SK-N-SH (cell line): ENCODE measurements around the gene MAPK10. TPM values are rescaled to one million over a fixed set of nuclear protein-coding genes. Genes with fewer than 3 reads are reported as not detected.

Experiments
- CTCF ChIA-PET: fragments of 300-600, 350-600 bp; formaldehyde crosslinking; extraction: SDS; loops from one replicate; lab custom pipeline; 2021; lab: Yijun Ruan, JAX
- POLR2A ChIA-PET: fragments of 350-600 bp; sonication (Branson Sonifier 250); formaldehyde crosslinking; extraction: SDS; loops from one replicate; lab custom pipeline; 2020; ENCODE audit warnings: antibody characterized with exemption, inconsistent platforms; lab: Yijun Ruan, JAX
- DNase-seq: peaks from one replicate; pipeline ENCODE4 v3.0.0; 2012
- H2AFZ ChIP-seq: fragments of 200-600 bp; sonication (generic); 2 replicates; pipeline ENCODE4 v1.8.1; 2016; ENCODE audit warnings: antibody characterized with exemption, mild to moderate bottlenecking, low read depth
- H3F3A ChIP-seq: fragments of 200-600 bp; sonication (generic); replicated peaks from 2 replicates; pipeline ENCODE3; 2016; ENCODE audit warnings: antibody characterized with exemption, mild to moderate bottlenecking; ENCODE audit not compliant: insufficient read depth
- H3K27ac ChIP-seq, 2 experiments: fragments of 200-500 bp in 1 of 2; fragments of 200-600 bp in 1 of 2; sonication (Bioruptor generic) in 1 of 2; sonication (generic), shearing (Covaris generic) in 1 of 2; 2 replicates each; pipeline versions ENCODE4 v1.5.1 to v1.6.1; 2014 to 2016; ENCODE audit warnings: low read depth in 2 of 2, inconsistent platforms in 1 of 2, low read length in 1 of 2, mild to moderate bottlenecking in 1 of 2, mixed read lengths in 1 of 2
- H3K27me3 ChIP-seq: fragments of 200-600 bp; sonication (generic), shearing (Covaris generic); 2 replicates; pipeline ENCODE4 v1.6.1; 2016; ENCODE audit warnings: mixed run types; ENCODE audit not compliant: insufficient read depth
- H3K36me3 ChIP-seq, 2 experiments: fragments of 200-500 bp in 1 of 2; fragments of 200-600 bp in 1 of 2; sonication (Bioruptor generic) in 1 of 2; sonication (generic) in 1 of 2; replicated peaks in 1 of 2; 2 replicates each; pipeline versions ENCODE3 to v1.5.1; 2014 to 2016; ENCODE audit warnings: low read length in 1 of 2, mild to moderate bottlenecking in 1 of 2; ENCODE audit not compliant: insufficient read depth in 2 of 2, control insufficient read depth in 1 of 2
- H3K4me1 ChIP-seq, 2 experiments: fragments of 200-500 bp in 1 of 2; fragments of 200-600 bp in 1 of 2; sonication (Bioruptor generic) in 1 of 2; sonication (generic), shearing (Covaris generic) in 1 of 2; 2 replicates each; pipeline versions ENCODE4 v1.5.1 to v1.6.1; 2014 to 2016; ENCODE audit warnings: low read depth in 1 of 2, low read length in 1 of 2, mixed run types in 1 of 2; ENCODE audit not compliant: insufficient read depth in 2 of 2, control insufficient read depth in 1 of 2
- H3K4me2 ChIP-seq: fragments of 200-600 bp; sonication (generic), shearing (Covaris generic); 2 replicates; pipeline ENCODE4 v1.6.1; 2017; ENCODE audit warnings: mixed run types
- H3K4me3 ChIP-seq, 2 experiments: fragments of 200-500 bp in 1 of 2; fragments of 200-600 bp in 1 of 2; sonication (Bioruptor generic) in 1 of 2; sonication (generic), shearing (Covaris generic) in 1 of 2; 2 replicates each; pipeline versions ENCODE4 v1.5.1 to v1.8.1; 2014 to 2016; ENCODE audit warnings: low read depth in 2 of 2, inconsistent platforms in 1 of 2, low read length in 1 of 2, mild to moderate bottlenecking in 1 of 2, mixed read lengths in 1 of 2, moderate library complexity in 1 of 2
- H3K79me2 ChIP-seq: fragments of 200-600 bp; sonication (generic); 2 replicates; pipeline ENCODE4 v1.8.1; 2017; ENCODE audit warnings: mild to moderate bottlenecking; ENCODE audit not compliant: insufficient read depth
- H3K9ac ChIP-seq: fragments of 200-600 bp; sonication (generic); 2 replicates; pipeline ENCODE4 v1.6.1; 2017; ENCODE audit warnings: mixed run types
- H3K9me2 ChIP-seq: fragments of 200-600 bp; sonication (generic); 2 replicates; pipeline ENCODE4 v1.6.1; 2017; ENCODE audit warnings: mixed run types
- H3K9me3 ChIP-seq: fragments of 200-600 bp; sonication (generic); 2 replicates; pipeline ENCODE4 v1.6.1; 2017; ENCODE audit warnings: mixed run types, mild to moderate bottlenecking, moderate library complexity
- H4K20me1 ChIP-seq: fragments of 200-600 bp; sonication (generic); 2 replicates; pipeline ENCODE4 v1.6.1; 2017; ENCODE audit warnings: mild to moderate bottlenecking, mixed run types; ENCODE audit not compliant: insufficient read depth
- EP300 ChIP-seq, 2 experiments: IDR thresholded peaks; 2 replicates each; pipeline versions ENCODE4 v1.4.0 to v1.6.1; 2012; ENCODE audit warnings: borderline replicate concordance in 1 of 2, low read depth in 1 of 2, low read length in 1 of 2
- EZH2phosphoT487 ChIP-seq: fragments of 200-600 bp; sonication (generic); IDR thresholded peaks from 2 replicates; pipeline ENCODE4 v1.6.1; 2017; ENCODE audit warnings: low read depth, mixed run types, mild to moderate bottlenecking, antibody characterized with exemption, moderate library complexity, borderline replicate concordance
- FOXJ3 ChIP-seq: sonication (generic); formaldehyde crosslinking; IDR thresholded peaks from 2 replicates; pipeline ENCODE4 v1.5.1; 2020; ENCODE audit warnings: mild to moderate bottlenecking, missing genetic modification reagents
- FOXM1 ChIP-seq: IDR thresholded peaks from 2 replicates; pipeline ENCODE4 v1.4.0; 2012; ENCODE audit warnings: low read depth, mild to moderate bottlenecking
- GABPA ChIP-seq: IDR thresholded peaks from 2 replicates; pipeline ENCODE4 v1.4.0; 2012; ENCODE audit warnings: low read depth, mild to moderate bottlenecking
- GATA2 ChIP-seq: sonication (generic); formaldehyde crosslinking; IDR thresholded peaks from 2 replicates; pipeline ENCODE4 v1.5.0; 2020; ENCODE audit warnings: mild to moderate bottlenecking, missing genetic modification reagents
- NRF1 ChIP-seq: IDR thresholded peaks from 2 replicates; pipeline ENCODE4 v1.6.1; 2012; ENCODE audit warnings: low read depth, mild to moderate bottlenecking, low read length
- RFX5 ChIP-seq: IDR thresholded peaks from 2 replicates; pipeline ENCODE4 v1.6.1; 2012; ENCODE audit warnings: mild to moderate bottlenecking, improper control_type of control experiment, low read length
- SIN3A ChIP-seq: IDR thresholded peaks from 2 replicates; pipeline ENCODE4 v1.6.1; 2012; ENCODE audit warnings: low read depth, mild to moderate bottlenecking, low read length, moderate library complexity, borderline replicate concordance
- TAF1 ChIP-seq: IDR thresholded peaks from 2 replicates; pipeline ENCODE4 v1.6.1; 2012; ENCODE audit warnings: low read depth, mild to moderate bottlenecking, low read length, moderate library complexity, borderline replicate concordance
- TCF12 ChIP-seq: IDR thresholded peaks from 2 replicates; pipeline ENCODE4 v1.4.0; 2012
- YY1 ChIP-seq: IDR thresholded peaks from 2 replicates; pipeline ENCODE4 v1.4.0; 2012; ENCODE audit warnings: low read depth, mild to moderate bottlenecking
- WGBS: methylation state at CpG from one replicate; pipeline ENCODE4 v1.1.6; 2017; ENCODE audit warnings: low lambda C conversion rate; 5-methylcytosine and 5-hydroxymethylcytosine counted together
- polyA plus RNA-seq, 3 experiments: library from polyadenylated mRNA; depleted of rRNA; stranded (reverse); fragments of >200 nt; gene quantifications; 2 replicates each; pipeline ENCODE4 v1.2.3, GENCODE V29; 2012
- TF ChIP-seq, protein P1 (sequence below): fragments of 200-600 bp; sonication (generic); IDR thresholded peaks from 2 replicates; pipeline ENCODE4 v1.6.1; 2017; ENCODE audit warnings: antibody characterized with exemption, mild to moderate bottlenecking, moderate library complexity
- TF ChIP-seq, protein P2 (sequence below): IDR thresholded peaks from 2 replicates; pipeline ENCODE4 v1.6.1; 2012; ENCODE audit warnings: mild to moderate bottlenecking, low read depth, low read length, moderate library complexity

MAPK10 gene
- polyA plus RNA-seq, 1 of the 3 experiments (the other 2 are of a cell fraction): 8.1 TPM

DNA sequence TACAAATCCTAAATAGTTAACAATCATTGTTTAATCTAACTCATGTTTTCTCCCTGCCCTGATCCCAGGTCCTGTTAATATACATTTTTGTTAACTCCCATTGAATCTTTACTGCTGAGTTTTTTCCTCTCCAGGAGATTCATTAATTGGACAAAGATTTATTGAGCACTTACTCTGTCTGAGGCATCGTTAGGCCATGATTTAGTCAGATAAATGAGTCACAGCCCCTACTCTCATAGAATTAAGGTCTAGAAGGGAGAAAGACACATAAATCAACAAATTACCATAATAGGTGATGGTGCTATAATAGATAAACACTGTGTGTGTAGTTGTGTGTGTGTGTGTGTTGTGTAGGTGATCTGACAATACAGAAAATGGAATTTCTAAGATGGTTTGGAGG lies 112.5 kb downstream of the MAPK10 start:
- Histone ChIP-seq H3K4me3 (no peak overlapping the region), H3K4me2 (no peak overlapping the region), H3F3A (peaks cover 4% of the 10 kb centered on the region), H3K9ac (no peak overlapping the region), H2AFZ (no peak overlapping the region), H3K4me1 (no peaks in the 10 kb centered on the region), H4K20me1 (no peaks in the 10 kb centered on the region), H3K27me3 (no peaks in the 10 kb centered on the region), H3K9me2 (no peaks in the 10 kb centered on the region), H3K79me2 (no peaks in the 10 kb centered on the region), H3K9me3 (no peaks in the 10 kb centered on the region), H3K27ac (no peak overlapping the region), H3K36me3 (no peaks in the 10 kb centered on the region)
- DNase-seq: no peak
- POLR2A ChIA-PET: no interaction called here
- TF ChIP-seq EZH2phosphoT487: no peak
- TF ChIP-seq GATA2 (CRISPR knock-in tag): no peak
- WGBS: 3% methylated on average over 1 of the region's 1 CpG
- CTCF ChIA-PET: no interaction called here

DNA sequence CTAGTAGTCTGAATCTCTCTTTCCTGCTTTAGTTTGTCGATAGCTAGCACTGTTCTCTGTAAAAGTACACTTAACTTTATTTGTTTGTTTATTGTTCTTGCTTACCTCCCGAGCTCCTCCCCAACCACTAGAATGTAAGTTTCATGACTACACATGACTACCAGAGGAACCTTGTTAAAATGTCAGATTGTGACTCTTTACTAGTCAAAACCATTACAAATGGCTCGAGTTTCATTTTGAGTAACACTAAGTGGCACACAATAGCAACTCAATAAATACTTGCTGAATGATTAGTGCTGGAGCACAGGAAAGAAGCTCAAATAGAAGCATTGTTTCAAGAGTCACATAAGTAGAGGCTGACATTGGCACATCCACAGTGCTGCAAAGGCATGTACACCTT lies 116.1 kb downstream of the MAPK10 start:
- H2AFZ ChIP-seq: no peak overlapping the region
- no peak overlapping the region for H3K27ac ChIP-seq
- H3K9ac ChIP-seq: no peak overlapping the region
- H3K4me3 ChIP-seq: no peak overlapping the region
- no peaks in the 10 kb centered on the region for H4K20me1 ChIP-seq
- POLR2A ChIA-PET: no interaction called here
- H3K27me3 ChIP-seq: no peaks in the 10 kb centered on the region
- H3K36me3 ChIP-seq: no peaks in the 10 kb centered on the region
- no peak for TF ChIP-seq SIN3A
- no peak for TF ChIP-seq YY1
- TF ChIP-seq RFX5: no peak
- TF ChIP-seq FOXJ3: no peak
- TF ChIP-seq, all 33 proteins: peak for 0
- Histone ChIP-seq H3F3A (no peaks in the 10 kb centered on the region), H3K9me3 (no peaks in the 10 kb centered on the region), H3K4me1 (no peaks in the 10 kb centered on the region), H3K79me2 (no peaks in the 10 kb centered on the region), H3K4me2 (no peak overlapping the region), H3K9me2 (no peaks in the 10 kb centered on the region)
- CTCF ChIA-PET: no interaction called here
- DNase-seq: no peak
- WGBS: 76% methylated on average over 3 of the region's 3 CpGs

DNA sequence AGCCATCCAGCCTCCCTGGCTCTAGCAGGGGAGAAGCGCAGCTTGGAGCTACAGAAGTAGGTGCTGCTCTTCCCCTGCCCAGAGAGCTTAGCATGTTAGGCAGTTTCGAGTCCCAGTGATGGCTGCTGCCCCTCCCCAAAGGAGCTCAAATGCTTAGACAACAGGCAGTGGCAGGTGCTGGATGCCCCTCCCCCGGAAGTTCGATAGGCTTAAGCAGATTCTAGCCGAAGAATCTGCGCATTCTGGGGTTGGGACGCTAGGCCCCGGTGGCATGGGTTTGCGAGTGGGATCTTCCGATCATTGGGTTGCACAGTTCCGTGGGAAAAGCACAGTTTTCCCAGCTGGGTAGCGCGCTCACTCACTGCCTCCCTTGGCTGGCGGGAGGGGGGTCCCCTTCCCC lies 117.2 kb downstream of the MAPK10 start:
- Histone ChIP-seq H3K9ac (no peak overlapping the region), H3K27ac (no peak overlapping the region), H3K4me3 (no peak overlapping the region), H3K4me2 (no peak overlapping the region), H3K27me3 (no peaks in the 10 kb centered on the region), H3K36me3 (no peaks in the 10 kb centered on the region), H4K20me1 (no peaks in the 10 kb centered on the region), H3K79me2 (no peaks in the 10 kb centered on the region), H3F3A (no peaks in the 10 kb centered on the region), H3K4me1 (no peaks in the 10 kb centered on the region), H3K9me2 (no peaks in the 10 kb centered on the region), H2AFZ (no peak overlapping the region), H3K9me3 (no peaks in the 10 kb centered on the region)
- TF ChIP-seq, protein P1, sequence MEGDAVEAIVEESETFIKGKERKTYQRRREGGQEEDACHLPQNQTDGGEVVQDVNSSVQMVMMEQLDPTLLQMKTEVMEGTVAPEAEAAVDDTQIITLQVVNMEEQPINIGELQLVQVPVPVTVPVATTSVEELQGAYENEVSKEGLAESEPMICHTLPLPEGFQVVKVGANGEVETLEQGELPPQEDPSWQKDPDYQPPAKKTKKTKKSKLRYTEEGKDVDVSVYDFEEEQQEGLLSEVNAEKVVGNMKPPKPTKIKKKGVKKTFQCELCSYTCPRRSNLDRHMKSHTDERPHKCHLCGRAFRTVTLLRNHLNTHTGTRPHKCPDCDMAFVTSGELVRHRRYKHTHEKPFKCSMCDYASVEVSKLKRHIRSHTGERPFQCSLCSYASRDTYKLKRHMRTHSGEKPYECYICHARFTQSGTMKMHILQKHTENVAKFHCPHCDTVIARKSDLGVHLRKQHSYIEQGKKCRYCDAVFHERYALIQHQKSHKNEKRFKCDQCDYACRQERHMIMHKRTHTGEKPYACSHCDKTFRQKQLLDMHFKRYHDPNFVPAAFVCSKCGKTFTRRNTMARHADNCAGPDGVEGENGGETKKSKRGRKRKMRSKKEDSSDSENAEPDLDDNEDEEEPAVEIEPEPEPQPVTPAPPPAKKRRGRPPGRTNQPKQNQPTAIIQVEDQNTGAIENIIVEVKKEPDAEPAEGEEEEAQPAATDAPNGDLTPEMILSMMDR: no peak
- TF ChIP-seq, protein P2, sequence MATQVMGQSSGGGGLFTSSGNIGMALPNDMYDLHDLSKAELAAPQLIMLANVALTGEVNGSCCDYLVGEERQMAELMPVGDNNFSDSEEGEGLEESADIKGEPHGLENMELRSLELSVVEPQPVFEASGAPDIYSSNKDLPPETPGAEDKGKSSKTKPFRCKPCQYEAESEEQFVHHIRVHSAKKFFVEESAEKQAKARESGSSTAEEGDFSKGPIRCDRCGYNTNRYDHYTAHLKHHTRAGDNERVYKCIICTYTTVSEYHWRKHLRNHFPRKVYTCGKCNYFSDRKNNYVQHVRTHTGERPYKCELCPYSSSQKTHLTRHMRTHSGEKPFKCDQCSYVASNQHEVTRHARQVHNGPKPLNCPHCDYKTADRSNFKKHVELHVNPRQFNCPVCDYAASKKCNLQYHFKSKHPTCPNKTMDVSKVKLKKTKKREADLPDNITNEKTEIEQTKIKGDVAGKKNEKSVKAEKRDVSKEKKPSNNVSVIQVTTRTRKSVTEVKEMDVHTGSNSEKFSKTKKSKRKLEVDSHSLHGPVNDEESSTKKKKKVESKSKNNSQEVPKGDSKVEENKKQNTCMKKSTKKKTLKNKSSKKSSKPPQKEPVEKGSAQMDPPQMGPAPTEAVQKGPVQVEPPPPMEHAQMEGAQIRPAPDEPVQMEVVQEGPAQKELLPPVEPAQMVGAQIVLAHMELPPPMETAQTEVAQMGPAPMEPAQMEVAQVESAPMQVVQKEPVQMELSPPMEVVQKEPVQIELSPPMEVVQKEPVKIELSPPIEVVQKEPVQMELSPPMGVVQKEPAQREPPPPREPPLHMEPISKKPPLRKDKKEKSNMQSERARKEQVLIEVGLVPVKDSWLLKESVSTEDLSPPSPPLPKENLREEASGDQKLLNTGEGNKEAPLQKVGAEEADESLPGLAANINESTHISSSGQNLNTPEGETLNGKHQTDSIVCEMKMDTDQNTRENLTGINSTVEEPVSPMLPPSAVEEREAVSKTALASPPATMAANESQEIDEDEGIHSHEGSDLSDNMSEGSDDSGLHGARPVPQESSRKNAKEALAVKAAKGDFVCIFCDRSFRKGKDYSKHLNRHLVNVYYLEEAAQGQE: no peak
- TF ChIP-seq EZH2phosphoT487: no peak
- TF ChIP-seq NRF1: no peak
- no peak for TF ChIP-seq GABPA
- TF ChIP-seq TCF12: no peak
- no peak for TF ChIP-seq EP300 (IDR thresholded peaks at IDR 0.05; ENCODE audit: borderline replicate concordance in 1 of 2, low read depth in 1 of 2, low read length in 1 of 2)
- no peak for TF ChIP-seq FOXM1
- TF ChIP-seq TAF1: no peak
- ChIA-PET CTCF (no interaction called here), POLR2A (no interaction called here)
- 87% methylated on average over 11 of the region's 14 CpGs for WGBS
- no peak for DNase-seq
